Prostate gland (tissue), 2 donors: Measurements from ENCODE around the gene HK1. TPM values are rescaled to one million over a fixed set of nuclear protein-coding genes. Genes with fewer than 3 reads are reported as not detected.

Experiments
- DNase-seq: peaks from one replicate; pipeline ENCODE4 v3.0.0-alpha.2; 2019; ENCODE audit warnings: low spot score
- H3K27ac ChIP-seq, 2 donors: fragments of 200-600 bp; sonication (generic); 2 replicates each; pipeline ENCODE4 v1.5.1; 2017 to 2019
- H3K27me3 ChIP-seq: fragments of 200-600 bp; sonication (generic); replicated peaks from 2 replicates; pipeline ENCODE4 v1.5.1; 2019; ENCODE audit not compliant: insufficient read depth
- H3K36me3 ChIP-seq, 2 donors: fragments of 200-600 bp; sonication (generic); 1 replicate in 1 of 2; 2 replicates in 1 of 2; pipeline versions ENCODE4 v1.5.1 to v1.8.1; 2017 to 2019
- H3K4me1 ChIP-seq: fragments of 200-600 bp; sonication (generic); replicated peaks from 2 replicates; pipeline ENCODE4 v1.5.1; 2019
- H3K4me3 ChIP-seq, 2 donors: fragments of 200-600 bp; sonication (generic); 2 replicates each; pipeline ENCODE4 v1.5.1; 2017 to 2019
- H3K9me3 ChIP-seq: fragments of 200-600 bp; sonication (generic); 2 replicates; pipeline ENCODE4 v1.5.1; 2017
- CTCF ChIP-seq, 4 experiments: fragments of 200-600 bp in 2 of 4; fragments of 450-650 bp in 2 of 4; sonication (generic) in 2 of 4; IDR thresholded peaks; 1 replicate in 3 of 4; 2 replicates in 1 of 4; pipeline ENCODE4 v1.5.1; 2016 to 2019; ENCODE audit warnings: antibody characterized with exemption in 4 of 4, mild to moderate bottlenecking in 2 of 4, moderate library complexity in 2 of 4
- POLR2A ChIP-seq: fragments of 450-650 bp; IDR thresholded peaks from one replicate; pipeline ENCODE4 v1.6.1; 2016; ENCODE audit warnings: antibody characterized with exemption, mild to moderate bottlenecking
- POLR2AphosphoS5 ChIP-seq: sonication (generic); formaldehyde crosslinking; IDR thresholded peaks from one replicate; pipeline ENCODE4 v1.6.1; 2017; ENCODE audit warnings: antibody characterized with exemption
- WGBS: methylation state at CpG from one replicate; pipeline ENCODE4 v1.1.5; 2018; 5-methylcytosine and 5-hydroxymethylcytosine counted together
- intact Hi-C: fragments of 100-400 bp; cut with DNase I; formaldehyde crosslinking; loops from one replicate; pipeline ENCODE4 v1.14.2; 2022
- total RNA-seq, 2 donors: library from RNA; depleted of rRNA; stranded (reverse); fragments of >200 nt; gene quantifications; one replicate each; pipeline ENCODE4 v1.1.0, GENCODE V29; 2016

The HK1 gene
- total RNA-seq, 2 donors from 2014 or later: 67.8 to 134 TPM

GRCh38 chr10:69400936-69401335, 122.6 kb downstream of the HK1 start:
- H3K36me3 ChIP-seq: peaks cover 0 to 7% of the 10 kb centered on the region in 2 donors
- TF ChIP-seq POLR2A: no peak
- TF ChIP-seq CTCF (IDR thresholded peaks at IDR 0.05): no peak
- H3K27ac ChIP-seq: no peak overlapping the region
- no peaks in the 10 kb centered on the region for H3K4me1 ChIP-seq
- no peak for DNase-seq
- 95% methylated on average over 23 of the region's 23 CpGs for WGBS
- no peaks in the 10 kb centered on the region for H3K9me3 ChIP-seq
- no peaks in the 10 kb centered on the region for H3K27me3 ChIP-seq
- intact Hi-C loops: no loop called here
- no peak overlapping the region for H3K4me3 ChIP-seq

- no peak for DNase-seq
- Histone ChIP-seq H3K4me1 (no peaks in the 10 kb centered on the region), H3K36me3 (peaks cover 0 to 7% of the 10 kb centered on the region in 2 donors), H3K27me3 (no peaks in the 10 kb centered on the region), H3K27ac (no peak overlapping the region), H3K4me3 (no peak overlapping the region), H3K9me3 (no peaks in the 10 kb centered on the region)
- no peak for TF ChIP-seq CTCF (IDR thresholded peaks at IDR 0.05)
- no peak for TF ChIP-seq POLR2A
- TF ChIP-seq POLR2AphosphoS5: no peak
- 67% methylated on average over 11 of the region's 11 CpGs for WGBS
- intact Hi-C loops: no loop called here
These were observed 123.1 kb downstream of the HK1 start for GRCh38 chr10:69401416-69401815.

DNA sequence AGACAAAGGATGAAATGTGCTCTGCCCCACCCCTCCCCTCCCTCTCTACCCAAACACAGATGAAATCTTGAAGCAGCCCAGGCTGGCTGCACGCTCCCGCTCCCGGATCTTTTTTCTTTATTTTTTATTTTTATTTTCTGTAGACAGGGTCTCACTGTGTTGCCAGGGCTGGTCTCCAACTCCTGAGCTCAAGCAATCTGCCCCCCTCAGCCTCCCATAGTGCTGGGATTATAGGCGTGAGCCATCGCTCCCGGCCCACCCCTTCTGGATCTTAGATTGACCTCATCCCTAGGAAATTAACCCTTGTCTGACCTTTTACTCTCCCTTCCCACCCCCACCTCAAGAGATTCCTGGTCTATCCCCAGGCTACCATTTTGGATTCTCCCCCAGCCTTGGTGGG, 124.1 kb downstream of the HK1 start:
- Histone ChIP-seq H3K27ac (no peak overlapping the region), H3K4me1 (no peaks in the 10 kb centered on the region), H3K27me3 (no peaks in the 10 kb centered on the region), H3K4me3 (no peak overlapping the region), H3K36me3 (peaks cover 0 to 7% of the 10 kb centered on the region in 2 donors), H3K9me3 (no peaks in the 10 kb centered on the region)
- no peak for DNase-seq
- TF ChIP-seq POLR2AphosphoS5 (no peak), POLR2A (no peak), CTCF (IDR thresholded peaks at IDR 0.05) (no peak)
- 51% methylated on average over 6 of the region's 6 CpGs for WGBS
- intact Hi-C loops: no loop called here

DNA sequence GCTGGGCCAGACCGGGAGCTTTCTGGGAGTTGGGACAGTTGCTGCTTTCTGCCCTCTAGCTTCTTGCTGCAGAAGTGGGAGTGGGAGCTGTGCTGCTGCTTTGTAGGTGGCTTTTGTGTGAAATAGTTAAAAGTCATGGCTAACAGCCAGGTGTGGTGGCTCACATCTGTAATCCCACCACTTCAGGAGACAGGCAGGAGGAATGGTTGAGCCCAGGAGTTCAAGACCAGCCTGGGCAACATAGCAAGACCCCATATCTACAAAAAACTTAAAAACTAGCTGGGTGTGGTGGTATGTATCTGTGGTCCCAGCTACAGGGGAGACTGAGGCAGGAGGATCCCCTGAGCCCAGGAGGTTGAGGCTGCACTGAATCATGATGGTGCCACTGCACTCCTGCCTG, 124.8 kb downstream of the HK1 start:
- H3K4me1 ChIP-seq: peaks cover 2% of the 10 kb centered on the region
- 71% methylated on average over 1 of the region's 1 CpG for WGBS
- intact Hi-C loops: no loop called here

More for the DNA sequence above, 124.8 kb downstream of the HK1 start:
- no peak for TF ChIP-seq POLR2AphosphoS5
- no peak for TF ChIP-seq POLR2A
- TF ChIP-seq CTCF (IDR thresholded peaks at IDR 0.05): no peak
- Histone ChIP-seq H3K36me3 (peaks cover 0 to 7% of the 10 kb centered on the region in 2 donors), H3K9me3 (no peaks in the 10 kb centered on the region), H3K27me3 (no peaks in the 10 kb centered on the region), H3K27ac (no peak overlapping the region), H3K4me3 (no peak overlapping the region)
- DNase-seq: no peak
